SK-N-SH (cell line): ENCODE results near the gene CD19. TPM values are rescaled to one million over a fixed set of nuclear protein-coding genes. Genes with fewer than 3 reads are reported as not detected.

ENCODE experiments used
- CTCF ChIA-PET: fragments of 300-600, 350-600 bp; formaldehyde crosslinking; extraction: SDS; loops from one replicate; lab custom pipeline; 2021; lab: Yijun Ruan, JAX
- POLR2A ChIA-PET: fragments of 350-600 bp; sonication (Branson Sonifier 250); formaldehyde crosslinking; extraction: SDS; loops from one replicate; lab custom pipeline; 2020; ENCODE audit warnings: antibody characterized with exemption, inconsistent platforms; lab: Yijun Ruan, JAX
- DNase-seq: peaks from one replicate; pipeline ENCODE4 v3.0.0; 2012
- H2AFZ ChIP-seq: fragments of 200-600 bp; sonication (generic); 2 replicates; pipeline ENCODE4 v1.8.1; 2016; ENCODE audit warnings: antibody characterized with exemption, mild to moderate bottlenecking, low read depth
- H3F3A ChIP-seq: fragments of 200-600 bp; sonication (generic); replicated peaks from 2 replicates; pipeline ENCODE3; 2016; ENCODE audit warnings: antibody characterized with exemption, mild to moderate bottlenecking; ENCODE audit not compliant: insufficient read depth
- H3K27ac ChIP-seq, 2 experiments: fragments of 200-500 bp in 1 of 2; fragments of 200-600 bp in 1 of 2; sonication (Bioruptor generic) in 1 of 2; sonication (generic), shearing (Covaris generic) in 1 of 2; 2 replicates each; pipeline versions ENCODE4 v1.5.1 to v1.6.1; 2014 to 2016; ENCODE audit warnings: low read depth in 2 of 2, inconsistent platforms in 1 of 2, low read length in 1 of 2, mild to moderate bottlenecking in 1 of 2, mixed read lengths in 1 of 2
- H3K27me3 ChIP-seq: fragments of 200-600 bp; sonication (generic), shearing (Covaris generic); 2 replicates; pipeline ENCODE4 v1.6.1; 2016; ENCODE audit warnings: mixed run types; ENCODE audit not compliant: insufficient read depth
- H3K36me3 ChIP-seq, 2 experiments: fragments of 200-500 bp in 1 of 2; fragments of 200-600 bp in 1 of 2; sonication (Bioruptor generic) in 1 of 2; sonication (generic) in 1 of 2; replicated peaks in 1 of 2; 2 replicates each; pipeline versions ENCODE3 to v1.5.1; 2014 to 2016; ENCODE audit warnings: low read length in 1 of 2, mild to moderate bottlenecking in 1 of 2; ENCODE audit not compliant: insufficient read depth in 2 of 2, control insufficient read depth in 1 of 2
- H3K4me1 ChIP-seq, 2 experiments: fragments of 200-500 bp in 1 of 2; fragments of 200-600 bp in 1 of 2; sonication (Bioruptor generic) in 1 of 2; sonication (generic), shearing (Covaris generic) in 1 of 2; 2 replicates each; pipeline versions ENCODE4 v1.5.1 to v1.6.1; 2014 to 2016; ENCODE audit warnings: low read depth in 1 of 2, low read length in 1 of 2, mixed run types in 1 of 2; ENCODE audit not compliant: insufficient read depth in 2 of 2, control insufficient read depth in 1 of 2
- H3K4me2 ChIP-seq: fragments of 200-600 bp; sonication (generic), shearing (Covaris generic); 2 replicates; pipeline ENCODE4 v1.6.1; 2017; ENCODE audit warnings: mixed run types
- H3K4me3 ChIP-seq, 2 experiments: fragments of 200-500 bp in 1 of 2; fragments of 200-600 bp in 1 of 2; sonication (Bioruptor generic) in 1 of 2; sonication (generic), shearing (Covaris generic) in 1 of 2; 2 replicates each; pipeline versions ENCODE4 v1.5.1 to v1.8.1; 2014 to 2016; ENCODE audit warnings: low read depth in 2 of 2, inconsistent platforms in 1 of 2, low read length in 1 of 2, mild to moderate bottlenecking in 1 of 2, mixed read lengths in 1 of 2, moderate library complexity in 1 of 2
- H3K79me2 ChIP-seq: fragments of 200-600 bp; sonication (generic); 2 replicates; pipeline ENCODE4 v1.8.1; 2017; ENCODE audit warnings: mild to moderate bottlenecking; ENCODE audit not compliant: insufficient read depth
- H3K9ac ChIP-seq: fragments of 200-600 bp; sonication (generic); 2 replicates; pipeline ENCODE4 v1.6.1; 2017; ENCODE audit warnings: mixed run types
- H3K9me2 ChIP-seq: fragments of 200-600 bp; sonication (generic); 2 replicates; pipeline ENCODE4 v1.6.1; 2017; ENCODE audit warnings: mixed run types
- H3K9me3 ChIP-seq: fragments of 200-600 bp; sonication (generic); 2 replicates; pipeline ENCODE4 v1.6.1; 2017; ENCODE audit warnings: mixed run types, mild to moderate bottlenecking, moderate library complexity
- H4K20me1 ChIP-seq: fragments of 200-600 bp; sonication (generic); 2 replicates; pipeline ENCODE4 v1.6.1; 2017; ENCODE audit warnings: mild to moderate bottlenecking, mixed run types; ENCODE audit not compliant: insufficient read depth
- CHD2 ChIP-seq: fragments of 150-350 bp; IDR thresholded peaks from 2 replicates; pipeline ENCODE4 v1.6.1; 2018; ENCODE audit warnings: low read length; ENCODE audit not compliant: partially characterized antibody
- CTCF ChIP-seq: fragments of 200-600 bp; sonication (generic); IDR thresholded peaks from 2 replicates; pipeline ENCODE4 v1.6.1; 2017; ENCODE audit warnings: antibody characterized with exemption, mild to moderate bottlenecking, moderate library complexity
- EP300 ChIP-seq, 2 experiments: IDR thresholded peaks; 2 replicates each; pipeline versions ENCODE4 v1.4.0 to v1.6.1; 2012; ENCODE audit warnings: borderline replicate concordance in 1 of 2, low read depth in 1 of 2, low read length in 1 of 2
- EZH2phosphoT487 ChIP-seq: fragments of 200-600 bp; sonication (generic); IDR thresholded peaks from 2 replicates; pipeline ENCODE4 v1.6.1; 2017; ENCODE audit warnings: low read depth, mixed run types, mild to moderate bottlenecking, antibody characterized with exemption, moderate library complexity, borderline replicate concordance
- FOXM1 ChIP-seq: IDR thresholded peaks from 2 replicates; pipeline ENCODE4 v1.4.0; 2012; ENCODE audit warnings: low read depth, mild to moderate bottlenecking
- GATA2 ChIP-seq: sonication (generic); formaldehyde crosslinking; IDR thresholded peaks from 2 replicates; pipeline ENCODE4 v1.5.0; 2020; ENCODE audit warnings: mild to moderate bottlenecking, missing genetic modification reagents
- IRF3 ChIP-seq: fragments of 150-350 bp; IDR thresholded peaks from 2 replicates; pipeline ENCODE4 v1.6.1; 2016; ENCODE audit warnings: mild to moderate bottlenecking, low read depth, low read length
- MXI1 ChIP-seq: IDR thresholded peaks from 2 replicates; pipeline ENCODE4 v1.6.1; 2012; ENCODE audit warnings: mild to moderate bottlenecking, low read depth, low read length, improper control_type of control experiment
- NRF1 ChIP-seq: IDR thresholded peaks from 2 replicates; pipeline ENCODE4 v1.6.1; 2012; ENCODE audit warnings: low read depth, mild to moderate bottlenecking, low read length
- POLR2AphosphoS5 ChIP-seq: IDR thresholded peaks from 2 replicates; pipeline ENCODE4 v1.6.1; 2012; ENCODE audit warnings: low read depth, low read length
- REST ChIP-seq: IDR thresholded peaks from 2 replicates; pipeline ENCODE4 v1.6.1; 2012; ENCODE audit warnings: mild to moderate bottlenecking, low read depth, low read length, moderate library complexity
- RXRA ChIP-seq: IDR thresholded peaks from 2 replicates; pipeline ENCODE4 v1.4.0; 2012; ENCODE audit warnings: low read depth, mild to moderate bottlenecking, borderline replicate concordance
- SMC3 ChIP-seq: IDR thresholded peaks from 2 replicates; pipeline ENCODE4 v1.6.1; 2012; ENCODE audit warnings: low read depth, low read length, improper control_type of control experiment
- TAF1 ChIP-seq: IDR thresholded peaks from 2 replicates; pipeline ENCODE4 v1.6.1; 2012; ENCODE audit warnings: low read depth, mild to moderate bottlenecking, low read length, moderate library complexity, borderline replicate concordance
- TCF12 ChIP-seq: IDR thresholded peaks from 2 replicates; pipeline ENCODE4 v1.4.0; 2012
- TEAD4 ChIP-seq: IDR thresholded peaks from 2 replicates; pipeline ENCODE4 v1.4.0; 2012; ENCODE audit warnings: mild to moderate bottlenecking, borderline replicate concordance; ENCODE audit not compliant: insufficient read depth
- USF2 ChIP-seq: fragments of 150-350 bp; IDR thresholded peaks from 2 replicates; pipeline ENCODE4 v1.6.1; 2017; ENCODE audit warnings: antibody characterized with exemption, low read length, low read depth, borderline replicate concordance
- WGBS: methylation state at CpG from one replicate; pipeline ENCODE4 v1.1.6; 2017; ENCODE audit warnings: low lambda C conversion rate; 5-methylcytosine and 5-hydroxymethylcytosine counted together
- polyA plus RNA-seq, 3 experiments: library from polyadenylated mRNA; depleted of rRNA; stranded (reverse); fragments of >200 nt; gene quantifications; 2 replicates each; pipeline ENCODE4 v1.2.3, GENCODE V29; 2012

Gene CD19
- polyA plus RNA-seq, 1 of the 3 experiments (the other 2 are of a cell fraction) = not detected

- TF ChIP-seq NRF1 = no peak
- TF ChIP-seq, all 33 proteins: peak for 0
Observed at GRCh38 chr16:28883221-28883996, 48.4 kb upstream of the CD19 start (continued).

- DNase-seq = no peak
- peaks cover 0 to 7% of the 10 kb centered on the region in 2 experiments; a peak in 1 of 4 replicates for H3K4me1 ChIP-seq
- H4K20me1 ChIP-seq = no peaks in the 10 kb centered on the region
- H3K27me3 ChIP-seq = no peaks in the 10 kb centered on the region
- H3K79me2 ChIP-seq = no peaks in the 10 kb centered on the region
- TF ChIP-seq TEAD4 = no peak
- no peak for TF ChIP-seq USF2
- no peak for TF ChIP-seq SMC3
- no peak for TF ChIP-seq FOXM1
- WGBS = 87% methylated on average over 6 of the region's 6 CpGs
- no peaks in the 10 kb centered on the region for H3F3A ChIP-seq
- H3K36me3 ChIP-seq = no peaks in the 10 kb centered on the region
- no peak overlapping the region for H3K4me2 ChIP-seq
- H3K9me2 ChIP-seq = no peaks in the 10 kb centered on the region
- H3K9ac ChIP-seq = no peak overlapping the region
- H3K4me3 ChIP-seq = no peak overlapping the region
- H2AFZ ChIP-seq = no peak overlapping the region
- CTCF ChIA-PET = no interaction called here
- POLR2A ChIA-PET = no interaction called here
- no peak overlapping the region for H3K27ac ChIP-seq
- H3K9me3 ChIP-seq = no peaks in the 10 kb centered on the region
Observed at GRCh38 chr16:28884045-28884444, 47.7 kb upstream of the CD19 start.

GRCh38 chr16:28886945-28887344 lies 44.8 kb upstream of the CD19 start:
- no peak for DNase-seq
- Histone ChIP-seq H3K4me2 (no peak overlapping the region), H3K9me3 (no peaks in the 10 kb centered on the region), H3K4me1 (no peaks in the 10 kb centered on the region), H3K79me2 (no peaks in the 10 kb centered on the region), H3K27ac (no peak overlapping the region), H4K20me1 (no peaks in the 10 kb centered on the region), H2AFZ (no peak overlapping the region), H3K9me2 (no peaks in the 10 kb centered on the region), H3K9ac (no peak overlapping the region), H3K4me3 (no peak overlapping the region), H3K27me3 (no peaks in the 10 kb centered on the region), H3K36me3 (no peaks in the 10 kb centered on the region), H3F3A (no peaks in the 10 kb centered on the region)
- WGBS = 83% methylated on average over 10 of the region's 10 CpGs
- POLR2A ChIA-PET = no interaction called here
- CTCF ChIA-PET = interaction anchor here (1.3 to 1.4 kb wide), 2 partner anchors 13 to 58 kb away, joined by 3 to 6 read pairs; no protein-coding TSS in a partner anchor
- no peak for TF ChIP-seq CHD2
- no peak for TF ChIP-seq EP300 (IDR thresholded peaks at IDR 0.05; ENCODE audit: borderline replicate concordance in 1 of 2, low read depth in 1 of 2, low read length in 1 of 2)
- no peak for TF ChIP-seq IRF3
- TF ChIP-seq MXI1 = no peak
- no peak for TF ChIP-seq REST
- no peak for TF ChIP-seq TCF12
- TF ChIP-seq TAF1 = no peak
- no peak for TF ChIP-seq RXRA
- TF ChIP-seq FOXM1 = no peak
- no peak for TF ChIP-seq CTCF
- no peak for TF ChIP-seq POLR2AphosphoS5
- no peak for TF ChIP-seq GATA2 (CRISPR knock-in tag)
- no peak for TF ChIP-seq EZH2phosphoT487
